OCI-M2 (cell line): Measurements from ENCODE around the gene APP.

Experiments
- DNase-seq: peaks from one replicate; lab custom pipeline; 2025; ENCODE audit not compliant: unreplicated experiment; lab: John Stamatoyannopoulos, UW

APP gene

GRCh38 chr21:25837533-25838265 lies 332.9 kb downstream of the APP start:
- no peak for DNase-seq

GRCh38 chr21:25836396-25836795 lies 334.2 kb downstream of the APP start:
- no peak for DNase-seq

DNA sequence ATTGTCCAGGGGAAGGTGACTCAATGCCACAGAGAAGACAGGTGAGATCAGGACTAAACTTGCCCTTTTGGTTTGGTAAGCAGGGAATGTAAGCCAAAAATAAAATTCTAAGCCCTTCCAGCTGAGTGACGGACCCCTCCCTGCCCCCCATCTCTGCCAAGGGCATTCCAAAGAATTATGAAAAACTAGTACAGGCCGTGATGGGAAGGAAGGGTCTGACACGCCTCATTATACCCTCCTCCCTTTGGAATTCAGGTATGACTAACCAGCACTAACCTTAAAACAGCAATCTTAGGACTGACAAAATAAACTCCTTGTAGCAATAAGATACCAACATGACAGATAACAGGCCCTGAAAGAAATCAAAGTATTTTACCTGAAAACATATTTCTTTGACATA lies 336.2 kb downstream of the APP start:
- no peak for DNase-seq

DNA sequence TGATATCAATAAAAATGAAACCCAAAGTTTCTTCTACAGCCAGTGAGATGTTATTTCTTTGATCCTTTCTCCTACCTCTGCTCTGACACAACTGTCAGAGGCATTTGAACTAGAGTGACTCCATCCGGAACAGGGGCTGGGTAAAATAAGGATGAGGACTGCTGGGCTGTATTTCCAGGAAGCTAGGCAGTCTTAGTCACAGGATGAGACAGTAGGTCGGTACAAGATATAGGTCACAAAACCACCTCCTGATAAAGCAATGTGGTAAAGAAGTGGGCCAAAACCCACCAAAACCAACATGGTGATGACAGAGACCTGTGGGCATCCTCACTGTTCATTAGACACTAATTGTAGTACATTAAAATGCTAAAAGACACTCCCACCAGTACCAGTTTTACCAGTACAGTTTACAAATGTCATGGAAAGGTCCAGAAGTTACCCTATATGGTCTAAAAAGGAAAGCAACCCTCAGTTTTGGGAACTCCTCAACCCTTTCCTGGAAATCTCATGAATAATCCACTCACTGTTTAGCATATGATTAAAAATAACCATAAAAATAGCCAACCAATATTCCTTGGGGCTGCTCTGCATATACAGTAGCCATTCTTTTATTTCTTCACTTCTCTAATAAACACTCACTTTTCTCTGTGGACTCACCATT lies 339.1 kb downstream of the APP start:
- DNase-seq, result no peak
